ENCODE data around the gene MEX3C. TPM values are rescaled to one million over a fixed set of nuclear protein-coding genes. Genes with fewer than 3 reads are reported as not detected.

The MEX3C gene
- total RNA-seq, 1 donor from 2014 or later, result 88.9 TPM

GRCh38 chr18:51168960-51169662 lies 28.4 kb downstream of the MEX3C start:
- H3K4me3 Mint-ChIP-seq, result no peak overlapping the region
- H3K4me1 Mint-ChIP-seq, result no peaks in the 10 kb centered on the region
- H3K27ac Mint-ChIP-seq, result no peak overlapping the region
- H3K27me3 Mint-ChIP-seq (ENCODE audit: low read depth), result no peaks in the 10 kb centered on the region
- no peak for TF ChIP-seq CTCF (IDR thresholded peaks at IDR 0.05; ENCODE audit: unreplicated experiment)
- H3K9me3 Mint-ChIP-seq, result no peaks in the 10 kb centered on the region
- DNase-seq (ENCODE audit: low spot score in 2 of 2, unreplicated experiment in 2 of 2), result no peak
- H3K36me3 Mint-ChIP-seq, result peaks cover 4% of the 10 kb centered on the region

GRCh38 chr18:51168026-51168742 lies 29.3 kb downstream of the MEX3C start:
- TF ChIP-seq CTCF (IDR thresholded peaks at IDR 0.05; ENCODE audit: unreplicated experiment), result no peak
- H3K27ac Mint-ChIP-seq, result no peak overlapping the region
- no peak for DNase-seq (ENCODE audit: low spot score in 2 of 2, unreplicated experiment in 2 of 2)
- H3K36me3 Mint-ChIP-seq, result no peaks in the 10 kb centered on the region
- no peaks in the 10 kb centered on the region for H3K9me3 Mint-ChIP-seq
- H3K27me3 Mint-ChIP-seq (ENCODE audit: low read depth), result no peaks in the 10 kb centered on the region
- no peak overlapping the region for H3K4me3 Mint-ChIP-seq
- H3K4me1 Mint-ChIP-seq, result no peaks in the 10 kb centered on the region

- DNase-seq (ENCODE audit: low spot score in 2 of 2, unreplicated experiment in 2 of 2), result no peak
- no peaks in the 10 kb centered on the region for H3K27me3 Mint-ChIP-seq (ENCODE audit: low read depth)
- no peak for TF ChIP-seq CTCF (IDR thresholded peaks at IDR 0.05; ENCODE audit: unreplicated experiment)
- H3K4me3 Mint-ChIP-seq, result no peak overlapping the region
- no peaks in the 10 kb centered on the region for H3K9me3 Mint-ChIP-seq
- no peaks in the 10 kb centered on the region for H3K4me1 Mint-ChIP-seq
- H3K36me3 Mint-ChIP-seq, result no peaks in the 10 kb centered on the region
- no peak overlapping the region for H3K27ac Mint-ChIP-seq
Observed at GRCh38 chr18:51165296-51165695, 32.2 kb downstream of the MEX3C start.

- H3K27ac Mint-ChIP-seq, result no peak overlapping the region
- H3K9me3 Mint-ChIP-seq, result no peaks in the 10 kb centered on the region
- H3K4me1 Mint-ChIP-seq, result no peaks in the 10 kb centered on the region
- no peak for DNase-seq (ENCODE audit: low spot score in 2 of 2, unreplicated experiment in 2 of 2)
- no peak for TF ChIP-seq CTCF (IDR thresholded peaks at IDR 0.05; ENCODE audit: unreplicated experiment)
- H3K4me3 Mint-ChIP-seq, result no peak overlapping the region
- H3K27me3 Mint-ChIP-seq (ENCODE audit: low read depth), result no peaks in the 10 kb centered on the region
- H3K36me3 Mint-ChIP-seq, result no peaks in the 10 kb centered on the region
Observed at GRCh38 chr18:51164761-51165281, 32.7 kb downstream of the MEX3C start.

GRCh38 chr18:51164342-51164741 lies 33.1 kb downstream of the MEX3C start:
- Mint-ChIP-seq H3K9me3 (no peaks in the 10 kb centered on the region), H3K4me1 (no peaks in the 10 kb centered on the region), H3K4me3 (no peak overlapping the region), H3K36me3 (no peaks in the 10 kb centered on the region), H3K27me3 (ENCODE audit: low read depth) (no peaks in the 10 kb centered on the region), H3K27ac (no peak overlapping the region)
- no peak for TF ChIP-seq CTCF (IDR thresholded peaks at IDR 0.05; ENCODE audit: unreplicated experiment)
- DNase-seq (ENCODE audit: low spot score in 2 of 2, unreplicated experiment in 2 of 2), result no peak
